Measurements from ENCODE around the gene AFTPH. TPM values are rescaled to one million over a fixed set of nuclear protein-coding genes. Genes with fewer than 3 reads are reported as not detected.
A peak's percentile ranks its signal among the peaks of the same experiment; 100 is the strongest.

The AFTPH gene
- total and polyA plus RNA-seq, 9 of the 15 experiments (the other 6 are each of a cell fraction or from before 2014, with no cell fraction given): 8.0 to 26.2 (median 13.8) TPM

- TF ChIP-seq, protein P1, sequence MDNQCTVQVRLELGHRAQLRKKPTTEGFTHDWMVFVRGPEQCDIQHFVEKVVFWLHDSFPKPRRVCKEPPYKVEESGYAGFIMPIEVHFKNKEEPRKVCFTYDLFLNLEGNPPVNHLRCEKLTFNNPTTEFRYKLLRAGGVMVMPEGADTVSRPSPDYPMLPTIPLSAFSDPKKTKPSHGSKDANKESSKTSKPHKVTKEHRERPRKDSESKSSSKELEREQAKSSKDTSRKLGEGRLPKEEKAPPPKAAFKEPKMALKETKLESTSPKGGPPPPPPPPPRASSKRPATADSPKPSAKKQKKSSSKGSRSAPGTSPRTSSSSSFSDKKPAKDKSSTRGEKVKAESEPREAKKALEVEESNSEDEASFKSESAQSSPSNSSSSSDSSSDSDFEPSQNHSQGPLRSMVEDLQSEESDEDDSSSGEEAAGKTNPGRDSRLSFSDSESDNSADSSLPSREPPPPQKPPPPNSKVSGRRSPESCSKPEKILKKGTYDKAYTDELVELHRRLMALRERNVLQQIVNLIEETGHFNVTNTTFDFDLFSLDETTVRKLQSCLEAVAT (IDR thresholded peaks at IDR 0.05): no peak
- TF ChIP-seq ASH1L (IDR thresholded peaks at IDR 0.05; ENCODE audit: borderline replicate concordance, low read depth, partially characterized antibody) (no peak), CTBP1 (IDR thresholded peaks at IDR 0.05; ENCODE audit: borderline replicate concordance) (peak; percentile 64), NFIX (CRISPR knock-in tag; IDR thresholded peaks at IDR 0.05; ENCODE audit: low read depth) (no peak), HBP1 (CRISPR knock-in tag; IDR thresholded peaks at IDR 0.05) (no peak), PHF8 (IDR thresholded peaks at IDR 0.05; ENCODE audit: borderline replicate concordance, low read length) (peak; percentile 94; the same call in 1 of the 2 replicates), TFAM (CRISPR knock-in tag; conservative IDR thresholded peaks at IDR 0.05) (no peak), L3MBTL2 (IDR thresholded peaks at IDR 0.05) (peak; percentile 62), ADNP (tag; IDR thresholded peaks at IDR 0.05) (no peak), YY1 (IDR thresholded peaks at IDR 0.05; ENCODE audit: borderline replicate concordance in 1 of 3, control insufficient read depth in 1 of 3, extremely low read depth in 1 of 3, insufficient read depth in 3 of 3, insufficient read length in 1 of 3, insufficient replicate concordance in 2 of 3, low read depth in 1 of 3, low read length in 2 of 3) (peak in 2 of 3 experiments; percentile 64 to 73), ZNF561 (CRISPR knock-in tag; conservative IDR thresholded peaks at IDR 0.05) (no peak), CBFA2T3 (IDR thresholded peaks at IDR 0.05) (no peak), NR0B1 (IDR thresholded peaks at IDR 0.05; ENCODE audit: partially characterized antibody) (no peak), SRSF7 (optimal IDR thresholded peaks at IDR 0.05; ENCODE audit: low read depth, low read length) (no peak), ZNF583 (CRISPR knock-in tag; IDR thresholded peaks at IDR 0.05) (no peak), CREB3L1 (IDR thresholded peaks at IDR 0.05; ENCODE audit: borderline replicate concordance, low read depth) (0 out of 2 replicates have a peak, but pooled peaks have one; percentile 26), HDAC3 (IDR thresholded peaks at IDR 0.05; ENCODE audit: borderline replicate concordance, partially characterized antibody) (no peak), HOMEZ (CRISPR knock-in tag; IDR thresholded peaks at IDR 0.05) (no peak), EHMT2 (IDR thresholded peaks at IDR 0.05) (no peak)
These were observed 85.3 kb downstream of the AFTPH start (continued) for GRCh38 chr2:64609227-64609941.

Measured in K562 (cell line).